HG02852 (cell line): Measurements from ENCODE around the gene AOPEP.
A peak's percentile ranks its signal among the peaks of the same experiment; 100 is the strongest.

Source experiments
- ATAC-seq: cut with Tn5 transposase; IDR thresholded peaks from one replicate; pipeline ENCODE4 v1.9.1; 2021; ENCODE audit warnings: mild to moderate bottlenecking, moderate library complexity; ENCODE audit not compliant: unreplicated experiment

Gene AOPEP

GRCh38 chr9:95028853-95029219, 302.3 kb downstream of the AOPEP start:
- no peak for ATAC-seq

DNA sequence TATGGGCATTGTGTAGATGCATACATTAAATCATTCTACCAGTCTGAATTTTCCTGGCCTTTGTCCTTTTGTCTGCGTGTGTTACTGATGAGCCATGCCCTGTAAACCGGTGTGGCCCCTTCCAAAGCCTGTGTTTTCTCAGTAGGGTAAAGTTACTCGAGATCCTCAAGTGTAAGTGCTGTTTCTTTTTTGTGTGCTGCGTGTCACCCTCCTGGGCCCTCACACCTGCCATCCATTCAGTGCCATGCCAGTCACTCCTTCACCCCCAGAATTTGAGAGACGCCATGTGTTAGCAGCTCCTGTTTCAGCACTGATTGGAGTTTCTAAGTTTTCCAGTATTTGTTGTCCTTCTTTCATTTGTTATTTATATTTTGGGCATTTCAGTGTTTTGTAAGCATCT, 302.8 kb downstream of the AOPEP start:
- ATAC-seq = no peak

GRCh38 chr9:95029720-95030119, 303.2 kb downstream of the AOPEP start:
- no peak for ATAC-seq

- ATAC-seq = no peak
Measured at GRCh38 chr9:95030344-95030743, 303.8 kb downstream of the AOPEP start.

DNA sequence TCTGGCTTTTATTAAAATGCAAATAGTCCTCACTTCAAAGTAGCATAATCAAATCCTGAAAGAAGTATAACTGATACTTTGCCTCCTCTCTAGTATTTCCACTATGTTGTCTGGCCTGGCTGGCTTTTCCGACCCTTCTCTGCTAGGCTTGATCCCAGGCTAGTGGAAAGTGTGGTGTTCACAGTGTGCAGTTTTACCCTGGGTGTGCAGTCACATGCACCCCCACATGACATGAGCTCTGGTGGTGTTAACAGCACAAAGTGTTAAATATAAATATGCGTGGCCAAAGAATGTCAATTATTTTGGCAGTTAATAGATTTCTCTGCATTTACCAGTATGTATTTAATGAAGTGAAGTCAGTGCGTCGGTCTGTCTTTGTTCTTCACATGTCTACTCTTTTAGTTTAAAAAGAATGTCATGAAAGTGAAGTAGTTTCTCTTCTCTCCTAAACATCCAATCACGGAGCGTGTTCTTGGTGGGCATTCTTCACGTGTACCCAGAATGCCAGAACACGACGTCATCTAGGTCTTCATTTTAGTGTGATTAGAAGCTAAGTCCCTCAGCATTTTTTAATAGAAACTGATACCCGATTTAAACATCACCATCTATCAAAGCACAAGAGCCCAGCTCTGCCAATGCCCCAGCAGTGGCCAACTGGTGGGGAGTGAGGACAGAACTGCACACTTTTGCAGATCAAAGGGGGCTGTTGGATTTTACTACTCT, 304.6 kb downstream of the AOPEP start:
- no peak for ATAC-seq

- no peak for ATAC-seq
Measured at GRCh38 chr9:95031711-95032461, 305.4 kb downstream of the AOPEP start.

DNA sequence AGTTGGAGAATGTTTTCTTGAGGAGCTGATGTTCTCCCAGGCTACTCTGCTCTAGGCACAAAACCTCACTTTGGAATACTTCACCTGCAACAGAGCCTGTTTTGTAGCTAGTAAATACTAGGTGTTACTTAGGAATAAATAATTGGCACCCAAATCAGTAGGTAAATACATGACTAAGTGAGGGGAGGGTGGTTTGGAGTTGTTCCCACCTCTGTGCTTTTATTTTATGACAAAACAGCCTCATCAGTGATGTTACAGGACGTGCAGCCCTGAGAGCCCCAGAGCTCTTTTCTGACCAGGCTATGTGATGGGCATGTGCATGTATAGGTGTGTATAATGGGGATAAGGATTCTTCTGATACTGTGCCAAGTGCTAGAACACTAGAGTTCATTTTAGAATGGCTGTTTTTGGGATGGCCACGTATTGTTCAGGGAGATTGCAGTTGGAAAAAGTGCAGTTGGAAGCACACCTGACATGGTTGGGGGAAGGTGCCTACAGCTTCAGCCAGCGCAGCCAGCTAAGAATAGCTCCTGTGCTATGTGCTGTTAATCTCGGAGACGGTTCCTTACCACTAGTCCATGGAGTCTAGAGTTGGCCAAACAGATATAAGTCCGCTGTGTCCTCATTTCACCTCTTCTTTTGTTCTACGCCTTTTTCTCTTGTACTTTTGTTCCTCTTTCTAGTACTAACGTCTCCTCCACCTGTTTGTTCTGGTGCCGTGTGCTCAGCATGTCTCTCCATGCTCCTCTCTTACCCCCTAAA, 306.3 kb downstream of the AOPEP start:
- ATAC-seq = no peak

GRCh38 chr9:95035846-95036245, 309.3 kb downstream of the AOPEP start:
- ATAC-seq = no peak

DNA sequence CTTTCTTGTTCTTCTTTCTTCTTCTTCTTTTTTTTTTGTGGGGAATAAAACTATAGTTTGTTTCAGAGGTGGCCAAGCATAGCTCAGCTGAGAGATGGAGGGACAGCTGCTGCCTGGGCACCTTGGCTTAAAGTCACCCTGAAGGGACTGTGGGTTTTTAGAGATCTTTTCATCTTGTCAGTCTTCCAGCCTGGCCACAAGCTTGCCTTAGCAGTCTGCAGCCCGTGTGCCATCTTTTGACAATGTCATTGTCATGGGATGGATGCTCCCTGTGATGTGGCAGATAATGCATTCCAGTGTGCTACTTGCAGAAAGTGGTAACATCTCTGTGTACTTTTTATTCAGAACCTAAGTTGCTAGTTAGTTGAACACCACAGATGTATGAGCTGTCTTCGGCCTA, 310.2 kb downstream of the AOPEP start:
- ATAC-seq = no peak

- ATAC-seq = no peak
Measured at GRCh38 chr9:95037789-95038521, 311.5 kb downstream of the AOPEP start.

GRCh38 chr9:95038666-95039065, 312.2 kb downstream of the AOPEP start:
- no peak for ATAC-seq

GRCh38 chr9:95040106-95040505, 313.6 kb downstream of the AOPEP start:
- ATAC-seq = no peak

GRCh38 chr9:95043826-95044225, 317.3 kb downstream of the AOPEP start:
- no peak for ATAC-seq

GRCh38 chr9:95044731-95045508, 318.4 kb downstream of the AOPEP start:
- no peak for ATAC-seq

DNA sequence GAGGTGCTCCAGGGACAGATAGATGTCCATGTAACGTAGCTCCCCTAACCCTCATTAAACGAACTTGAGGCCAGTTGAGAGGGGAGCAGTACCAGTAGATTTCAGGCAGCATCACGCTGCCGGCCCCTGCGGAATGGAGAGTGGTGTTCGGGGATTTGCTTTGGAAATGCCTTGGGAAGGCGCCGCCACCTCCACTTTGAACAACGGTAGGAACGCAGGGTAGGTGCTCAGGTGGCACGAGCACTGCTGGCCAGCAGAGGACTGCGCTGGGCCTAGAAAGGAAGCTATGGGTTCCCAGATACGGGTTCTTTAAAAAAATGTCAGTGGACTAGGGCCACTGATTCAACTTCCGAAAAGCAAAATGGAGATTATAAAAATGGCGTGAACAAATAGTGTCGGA, 319.3 kb downstream of the AOPEP start:
- no peak for ATAC-seq

- ATAC-seq = no peak
Measured at GRCh38 chr9:95047452-95048224, 321.1 kb downstream of the AOPEP start.

- peak; percentile 91 for ATAC-seq
Measured at GRCh38 chr9:95048225-95049087, 322.0 kb downstream of the AOPEP start.

GRCh38 chr9:95049761-95050160, 323.3 kb downstream of the AOPEP start:
- ATAC-seq = no peak
